Measurements from ENCODE around the gene EIF3J.

GRCh38 chr15:44585633-44586032 lies 48.7 kb downstream of the EIF3J start:
- TF ChIP-seq CTCF (IDR thresholded peaks at IDR 0.05) (no peak), EP300 (IDR thresholded peaks at IDR 0.05) (no peak)
